IPS DF 4.7 (cell line): Measurements from ENCODE around the gene KRTAP22-2.

Source experiments
- DNase-seq: peaks from one replicate; pipeline ENCODE4 v3.0.0-alpha.2; 2013; ENCODE audit warnings: low spot score; ENCODE audit errors: extremely low read depth

KRTAP22-2 gene

GRCh38 chr21:30563072-30563471 lies 27.1 kb downstream of the KRTAP22-2 start:
- DNase-seq, result no peak

DNA sequence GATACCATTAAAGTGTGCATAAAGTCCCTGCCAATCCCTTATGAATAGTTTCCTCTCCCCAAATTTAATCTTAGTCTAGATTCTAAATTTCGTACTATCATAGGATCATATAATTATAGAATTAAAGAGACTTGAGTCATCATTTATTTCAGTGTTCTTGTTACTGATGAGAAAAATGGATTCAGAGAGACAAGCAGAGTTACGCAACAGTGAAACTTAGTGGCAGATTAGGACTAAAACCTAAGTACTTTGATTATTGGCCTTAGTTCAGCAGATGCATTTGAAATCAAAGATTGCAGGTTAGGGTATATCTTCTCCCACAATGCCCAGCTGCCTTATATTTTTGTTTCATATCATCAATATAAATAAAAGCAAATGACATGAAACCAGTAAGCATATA lies 28.2 kb downstream of the KRTAP22-2 start:
- DNase-seq, result no peak

- no peak for DNase-seq
Measured at GRCh38 chr21:30561264-30561895, 28.8 kb downstream of the KRTAP22-2 start, which contains the start of gene KRTAP19-7. TSS of gene KRTAP19-7 (minus strand) at chr21:30561314. CDS start at chr21:30561289, 25 bp downstream.

GRCh38 chr21:30555095-30555494 lies 35.1 kb downstream of the KRTAP22-2 start:
- no peak for DNase-seq

GRCh38 chr21:30552782-30553181 lies 37.4 kb downstream of the KRTAP22-2 start:
- DNase-seq, result no peak

GRCh38 chr21:30541764-30542163 lies 48.4 kb downstream of the KRTAP22-2 start, which contains the start of gene KRTAP19-6:
TSS of gene KRTAP19-6 (minus strand) at chr21:30541864. CDS start at chr21:30541833, 31 bp downstream.
- DNase-seq, result no peak
